AG04449 (cell line): ENCODE data around the gene LRRN1.

Source experiments
- CTCF ChIA-PET: fragments of 350-600 bp; formaldehyde crosslinking; extraction: SDS; loops from one replicate; lab custom pipeline; 2021; ENCODE audit warnings: antibody characterized with exemption; lab: Yijun Ruan, JAX
- POLR2A ChIA-PET: fragments of 400-600, 350-600 bp; formaldehyde crosslinking; extraction: SDS; loops from one replicate; lab custom pipeline; 2020; ENCODE audit warnings: antibody characterized with exemption, inconsistent platforms; lab: Yijun Ruan, JAX
- DNase-seq: peaks from one replicate; pipeline ENCODE4 v3.0.0-alpha.2; 2010; ENCODE audit warnings: low read depth, low spot score
- H3K4me3 ChIP-seq: 2 replicates; pipeline ENCODE4 v1.5.1; 2011; ENCODE audit warnings: low read depth, mild to moderate bottlenecking, control low read depth, low read length
- CTCF ChIP-seq: IDR thresholded peaks from one replicate; pipeline ENCODE4 v1.5.1; 2011; ENCODE audit warnings: mild to moderate bottlenecking, moderate library complexity, low read length, control low read depth, inconsistent platforms; ENCODE audit not compliant: insufficient read depth; ENCODE audit errors: missing control alignments

The LRRN1 gene

DNA sequence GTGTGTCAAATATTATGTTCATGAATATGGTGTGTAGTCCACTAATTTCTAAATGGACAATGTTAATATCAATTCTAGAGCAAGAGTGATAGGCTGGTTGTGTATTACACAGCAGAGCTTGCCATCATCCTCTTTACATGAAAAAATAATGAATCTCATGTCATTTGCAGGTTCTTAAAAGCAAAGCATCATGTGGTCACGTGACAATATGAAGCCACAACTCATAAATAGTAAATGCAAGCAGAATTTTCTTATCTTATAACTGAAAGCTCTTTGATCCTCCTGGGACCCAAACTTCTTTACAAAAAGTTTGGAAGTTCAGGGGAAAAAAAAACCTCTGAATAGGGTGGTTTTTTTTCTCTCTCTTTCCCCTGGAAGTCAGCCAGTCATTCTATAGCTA is 26.9 kb upstream of the LRRN1 start:
- no peak for DNase-seq
- CTCF ChIA-PET: no interaction called here
- POLR2A ChIA-PET: no interaction called here
- no peak for TF ChIP-seq CTCF
- H3K4me3 ChIP-seq: no peak overlapping the region

- no peak overlapping the region for H3K4me3 ChIP-seq
- ChIA-PET CTCF (no interaction called here), POLR2A (no interaction called here)
- no peak for TF ChIP-seq CTCF
- no peak for DNase-seq
These were observed 26.3 kb upstream of the LRRN1 start for GRCh38 chr3:3772920-3773319.

- POLR2A ChIA-PET: no interaction called here
- CTCF ChIA-PET: no interaction called here
- TF ChIP-seq CTCF: no peak
- DNase-seq: no peak
- no peak overlapping the region for H3K4me3 ChIP-seq
These were observed 22.6 kb upstream of the LRRN1 start for GRCh38 chr3:3776607-3777006.

- POLR2A ChIA-PET: no interaction called here
- no peak for DNase-seq
- no peak for TF ChIP-seq CTCF
- CTCF ChIA-PET: no interaction called here
- no peak overlapping the region for H3K4me3 ChIP-seq
These were observed 21.0 kb upstream of the LRRN1 start for GRCh38 chr3:3778216-3778615.

DNA sequence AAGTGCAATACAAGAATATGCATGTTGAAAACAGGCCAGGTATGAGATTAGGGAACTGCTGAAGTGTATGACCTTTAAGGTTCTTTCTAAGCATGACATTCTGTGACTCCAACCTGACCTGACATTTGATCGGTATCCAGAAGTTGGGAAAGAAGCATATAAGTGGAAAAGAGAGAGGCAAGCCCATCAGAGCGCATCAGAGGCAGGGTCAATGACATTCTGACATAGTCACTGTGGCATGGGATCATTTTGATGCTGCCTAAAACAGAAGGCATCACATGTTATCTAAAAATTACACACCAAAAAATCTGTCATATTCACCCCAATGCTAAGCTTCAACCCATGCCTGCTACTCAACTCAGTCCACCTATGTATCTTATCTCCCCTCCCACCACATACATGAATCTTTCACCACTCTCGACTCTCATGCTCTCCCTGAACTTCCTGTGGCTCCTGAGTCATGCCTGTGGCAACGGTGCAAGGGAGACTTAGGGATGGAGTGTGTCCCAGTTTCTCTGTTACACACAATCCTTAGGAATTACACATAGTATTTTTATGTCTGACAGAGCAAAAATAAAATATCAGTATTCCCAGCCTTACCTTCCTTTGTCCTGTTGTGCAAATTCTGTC is 20.5 kb upstream of the LRRN1 start:
- DNase-seq: no peak
- ChIA-PET POLR2A (no interaction called here), CTCF (no interaction called here)
- H3K4me3 ChIP-seq: no peak overlapping the region
- no peak for TF ChIP-seq CTCF

DNA sequence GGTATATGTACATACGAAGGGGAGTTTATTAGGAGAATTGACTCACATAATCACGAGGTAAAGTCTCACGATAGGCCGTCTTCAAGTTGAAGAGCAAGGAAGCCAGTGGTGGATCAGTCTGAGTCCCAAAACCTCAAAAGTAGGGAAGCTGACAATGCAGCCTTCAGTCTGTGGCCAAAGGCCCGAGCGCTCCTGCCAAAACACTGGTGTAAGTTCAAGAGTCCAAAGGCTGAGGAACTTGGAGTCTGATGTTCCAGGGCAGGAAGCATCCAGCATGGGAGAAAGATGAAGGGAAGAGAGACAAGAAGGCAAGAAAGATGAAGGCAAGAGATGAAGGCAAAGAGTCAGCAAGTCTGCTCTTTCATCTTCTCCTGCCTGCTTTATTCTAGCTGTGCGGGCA is 16.8 kb upstream of the LRRN1 start:
- ChIA-PET CTCF (no interaction called here), POLR2A (no interaction called here)
- no peak overlapping the region for H3K4me3 ChIP-seq
- no peak for DNase-seq
- TF ChIP-seq CTCF: no peak
